Calu3 (cell line): ENCODE measurements around the gene PLIN4. TPM values are rescaled to one million over a fixed set of nuclear protein-coding genes. Genes with fewer than 3 reads are reported as not detected.

Experiments used
- BruUV-seq: library from RNA; stranded (reverse); fragments of 400-500 nt; replicated peaks from 2 replicates; lab custom pipeline; 2021; lab: Mats Ljungman, UMichigan
- CTCF ChIA-PET: fragments of 300-600 bp; sonication (Branson Sonifier 250); formaldehyde crosslinking; loops from one replicate; lab custom pipeline; 2022; ENCODE audit warnings: antibody characterized with exemption; lab: Charles Lee
- DNase-seq: peaks from one replicate; pipeline ENCODE4 v3.0.0; 2022
- H3K27ac Mint-ChIP-seq: one replicate; pipeline ENCODE4 v1.8.0; 2022; ENCODE audit warnings: mixed read lengths; ENCODE audit not compliant: unreplicated experiment
- H3K27me3 Mint-ChIP-seq: one replicate; pipeline ENCODE4 v1.8.0; 2022; ENCODE audit warnings: mixed read lengths; ENCODE audit not compliant: unreplicated experiment
- H3K36me3 Mint-ChIP-seq: one replicate; pipeline ENCODE4 v1.8.0; 2022; ENCODE audit warnings: mild to moderate bottlenecking, moderate library complexity, mixed read lengths; ENCODE audit not compliant: insufficient read depth, unreplicated experiment
- H3K4me1 Mint-ChIP-seq: one replicate; pipeline ENCODE4 v1.8.0; 2022; ENCODE audit warnings: mild to moderate bottlenecking, low read depth, mixed read lengths; ENCODE audit not compliant: unreplicated experiment
- H3K4me3 Mint-ChIP-seq: one replicate; pipeline ENCODE4 v1.8.0; 2022; ENCODE audit warnings: mild to moderate bottlenecking, low read depth, moderate library complexity, mixed read lengths; ENCODE audit not compliant: unreplicated experiment
- H3K9me3 Mint-ChIP-seq: one replicate; pipeline ENCODE4 v1.8.0; 2022; ENCODE audit warnings: low read depth, mixed read lengths; ENCODE audit not compliant: unreplicated experiment
- intact Hi-C: fragments of 100-400 bp; cut with micrococcal nuclease; formaldehyde crosslinking; loops from one replicate; pipeline ENCODE4 v1.10.0; 2022; ENCODE audit not compliant: unreplicated experiment
- total RNA-seq: library from RNA; stranded (reverse); gene quantifications from 2 replicates; pipeline ENCODE4 v1.2.3, GENCODE V29; 2022
- TF ChIP-seq, protein P1 (sequence below): fragments of 200-600 bp; IDR thresholded peaks from one replicate; pipeline ENCODE4 v1.8.0; 2022; ENCODE audit warnings: antibody characterized with exemption; ENCODE audit not compliant: unreplicated experiment

PLIN4 gene
- total RNA-seq, 1 experiment from 2014 or later, result 1.1 TPM

DNA sequence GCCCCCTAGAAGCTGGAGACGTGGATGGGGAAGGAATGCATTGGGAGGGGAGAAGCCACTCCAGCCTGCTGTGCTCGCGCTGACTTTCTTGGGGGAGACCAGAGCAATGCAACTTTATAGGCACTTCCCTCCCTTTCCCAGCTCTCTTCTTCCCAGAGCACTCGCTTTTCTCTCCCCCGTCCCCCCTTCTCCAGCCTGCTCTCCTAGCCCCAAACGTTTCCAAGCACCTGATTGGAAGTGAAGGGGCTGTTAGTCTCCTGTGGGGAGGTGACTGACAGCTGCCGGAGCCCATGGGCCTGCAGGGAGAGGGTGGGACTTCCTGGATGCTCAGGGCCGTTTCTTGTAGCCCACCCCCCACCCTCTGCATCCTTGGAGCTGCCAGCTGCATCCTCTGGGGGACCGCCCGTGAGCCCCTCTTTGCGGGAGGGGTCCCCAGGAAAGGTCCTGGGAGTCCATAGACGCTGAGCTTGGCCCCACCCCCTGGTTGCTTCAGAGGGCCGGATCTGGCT lies 43.7 kb downstream of the PLIN4 start:
- BruUV-seq, result no TSS peak
- Mint-ChIP-seq H3K27ac (no peak overlapping the region), H3K27me3 (no peaks in the 10 kb centered on the region), H3K4me3 (no peak overlapping the region), H3K36me3 (peaks cover 20% of the 10 kb centered on the region), H3K9me3 (no peaks in the 10 kb centered on the region), H3K4me1 (no peaks in the 10 kb centered on the region)
- TF ChIP-seq, protein P1, sequence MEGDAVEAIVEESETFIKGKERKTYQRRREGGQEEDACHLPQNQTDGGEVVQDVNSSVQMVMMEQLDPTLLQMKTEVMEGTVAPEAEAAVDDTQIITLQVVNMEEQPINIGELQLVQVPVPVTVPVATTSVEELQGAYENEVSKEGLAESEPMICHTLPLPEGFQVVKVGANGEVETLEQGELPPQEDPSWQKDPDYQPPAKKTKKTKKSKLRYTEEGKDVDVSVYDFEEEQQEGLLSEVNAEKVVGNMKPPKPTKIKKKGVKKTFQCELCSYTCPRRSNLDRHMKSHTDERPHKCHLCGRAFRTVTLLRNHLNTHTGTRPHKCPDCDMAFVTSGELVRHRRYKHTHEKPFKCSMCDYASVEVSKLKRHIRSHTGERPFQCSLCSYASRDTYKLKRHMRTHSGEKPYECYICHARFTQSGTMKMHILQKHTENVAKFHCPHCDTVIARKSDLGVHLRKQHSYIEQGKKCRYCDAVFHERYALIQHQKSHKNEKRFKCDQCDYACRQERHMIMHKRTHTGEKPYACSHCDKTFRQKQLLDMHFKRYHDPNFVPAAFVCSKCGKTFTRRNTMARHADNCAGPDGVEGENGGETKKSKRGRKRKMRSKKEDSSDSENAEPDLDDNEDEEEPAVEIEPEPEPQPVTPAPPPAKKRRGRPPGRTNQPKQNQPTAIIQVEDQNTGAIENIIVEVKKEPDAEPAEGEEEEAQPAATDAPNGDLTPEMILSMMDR, result no peak
- CTCF ChIA-PET, result no interaction called here
- intact Hi-C loops, result no loop called here
- no peak for DNase-seq

DNA sequence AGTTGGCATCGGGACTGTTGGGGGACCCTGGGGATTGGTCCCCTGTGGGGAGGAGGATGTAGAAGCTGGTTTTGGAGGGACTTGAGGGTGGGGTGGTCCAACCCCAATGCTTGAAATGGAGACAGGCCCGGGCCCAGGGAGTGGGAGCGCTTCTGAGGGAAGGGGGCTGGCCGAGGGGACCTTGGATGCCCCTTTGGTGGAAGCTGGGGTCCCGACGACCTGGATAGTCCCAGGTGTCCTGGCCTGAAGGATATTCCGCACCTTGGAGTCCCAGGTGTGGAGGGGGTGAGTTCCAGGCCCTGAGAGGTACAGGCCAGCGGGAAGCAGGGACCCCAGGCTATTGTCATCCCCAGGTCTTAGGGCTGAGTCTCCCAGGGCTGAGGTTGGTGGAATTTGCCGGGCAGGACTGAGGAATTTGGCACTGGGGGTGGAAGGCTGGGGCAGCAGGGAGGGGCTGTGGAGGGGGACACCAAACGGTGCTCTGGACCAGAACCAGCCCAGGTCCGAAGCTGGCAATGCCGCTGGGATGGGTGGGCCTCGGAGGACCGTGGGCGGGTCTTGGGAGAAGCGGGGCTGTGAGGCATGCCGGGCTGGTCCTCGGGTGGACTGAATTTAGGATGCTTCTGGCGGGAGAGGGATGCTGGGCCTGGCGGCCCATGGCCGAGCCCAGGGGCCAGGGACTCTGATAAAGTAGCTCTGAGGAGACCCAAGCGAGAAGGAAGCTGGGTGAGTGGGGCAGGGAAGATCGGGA lies 44.3 kb downstream of the PLIN4 start:
- intact Hi-C loops, result no loop called here
- no peaks in the 10 kb centered on the region for H3K27me3 Mint-ChIP-seq
- H3K4me3 Mint-ChIP-seq, result no peak overlapping the region
- no TSS peak for BruUV-seq
- CTCF ChIA-PET, result no interaction called here
- H3K36me3 Mint-ChIP-seq, result peaks cover 20% of the 10 kb centered on the region
- H3K4me1 Mint-ChIP-seq, result no peaks in the 10 kb centered on the region
- H3K9me3 Mint-ChIP-seq, result no peaks in the 10 kb centered on the region
- no peak overlapping the region for H3K27ac Mint-ChIP-seq
- DNase-seq, result no peak
- TF ChIP-seq, protein P1, result no peak

DNA sequence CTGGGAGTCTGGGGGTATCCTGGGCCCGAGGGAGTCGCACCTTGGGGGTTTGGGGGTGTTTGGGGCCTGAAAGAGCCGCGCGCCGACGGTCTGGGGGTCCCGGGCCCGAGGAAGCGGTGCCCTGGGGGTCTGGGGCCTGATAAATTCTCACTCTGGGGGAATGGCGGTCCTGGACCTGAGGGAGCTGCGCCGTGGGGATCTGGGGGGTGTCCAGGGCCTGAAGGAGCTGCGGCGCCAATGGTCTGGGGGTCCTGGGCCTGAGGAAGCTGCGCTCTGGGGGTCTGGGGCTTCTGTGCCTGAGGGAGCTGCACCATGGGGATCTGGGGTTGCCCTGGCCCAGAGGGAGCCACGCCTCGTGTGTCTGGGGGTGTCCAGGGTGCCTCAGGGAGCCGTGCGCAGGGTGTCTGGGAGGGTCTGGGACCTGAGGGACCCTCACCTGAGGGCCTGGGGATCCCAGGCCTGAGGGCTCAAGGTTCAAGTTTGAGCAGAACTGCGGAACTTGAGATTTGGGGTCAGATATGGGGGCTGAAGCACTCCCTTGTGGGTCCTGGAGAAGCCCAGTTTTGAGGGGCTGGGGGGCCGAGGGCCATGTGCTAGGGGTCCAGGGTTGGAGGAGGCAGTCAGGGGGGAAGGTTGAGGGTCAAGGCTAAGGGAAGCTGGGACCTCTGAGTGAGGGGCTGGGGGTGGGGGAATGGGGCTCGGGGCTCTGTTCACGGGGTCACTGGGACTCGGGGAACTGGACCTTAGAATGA lies 45.1 kb downstream of the PLIN4 start:
- BruUV-seq, result no TSS peak
- no peaks in the 10 kb centered on the region for H3K9me3 Mint-ChIP-seq
- H3K36me3 Mint-ChIP-seq, result peaks cover 20% of the 10 kb centered on the region
- H3K4me3 Mint-ChIP-seq, result no peak overlapping the region
- no peak overlapping the region for H3K27ac Mint-ChIP-seq
- H3K4me1 Mint-ChIP-seq, result no peaks in the 10 kb centered on the region
- CTCF ChIA-PET, result no interaction called here
- intact Hi-C loops, result no loop called here
- no peaks in the 10 kb centered on the region for H3K27me3 Mint-ChIP-seq
- no peak for DNase-seq
- TF ChIP-seq, protein P1, result no peak

DNA sequence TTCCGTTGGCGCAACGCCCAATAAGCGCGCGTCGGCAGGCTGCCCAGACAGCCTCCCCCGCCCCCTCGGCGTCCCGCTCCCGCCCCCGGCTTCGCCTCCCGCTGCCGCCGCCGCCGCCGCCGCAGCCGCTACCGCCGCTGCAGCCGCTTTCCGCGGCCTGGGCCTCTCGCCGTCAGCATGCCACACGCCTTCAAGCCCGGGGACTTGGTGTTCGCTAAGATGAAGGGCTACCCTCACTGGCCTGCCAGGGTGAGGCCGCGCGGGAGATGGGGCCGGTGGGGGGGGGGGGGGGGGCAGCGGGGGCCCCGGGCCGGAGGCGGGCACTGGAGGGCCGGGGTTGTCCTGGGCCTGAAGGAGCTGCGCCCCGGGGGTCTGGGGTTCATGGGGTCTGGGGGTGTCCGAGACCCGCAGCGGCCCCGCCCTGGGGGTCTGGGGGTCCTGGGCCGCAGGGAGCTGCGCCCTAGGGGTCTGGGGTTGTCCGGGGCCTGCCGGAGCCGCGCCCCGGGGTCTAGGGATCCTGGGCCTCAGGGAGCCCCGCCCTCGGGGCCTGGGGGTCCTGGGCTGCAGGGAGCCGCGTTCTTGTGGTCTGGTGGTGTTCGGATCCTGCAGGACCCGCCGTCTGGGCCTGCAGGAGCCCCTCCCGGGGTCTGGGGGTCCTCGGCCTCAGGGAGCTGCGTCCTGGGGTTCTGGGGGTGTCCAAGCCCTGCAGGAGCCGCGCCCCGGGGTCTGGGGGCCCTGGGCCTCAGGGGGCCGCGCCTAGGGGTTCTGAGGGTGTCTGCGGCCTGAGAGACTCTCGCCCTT lies 45.9 kb downstream of the PLIN4 start, which contains the start of gene HDGFL2:
Gene HDGFL2 (plus strand): TSS at position 124 of the 801 bp plus-strand sequence. CDS start 54 bp downstream, at position 178.
- Mint-ChIP-seq H3K9me3 (no peaks in the 10 kb centered on the region), H3K27me3 (no peaks in the 10 kb centered on the region), H3K4me3 (no peak within 1 kb of the TSS), H3K36me3 (peaks cover 20% of the 10 kb centered on the region), H3K4me1 (no peaks in the 10 kb centered on the region), H3K27ac (no peak within 1 kb of the TSS)
- TF ChIP-seq, protein P1, result no peak
- BruUV-seq, result no TSS peak
- CTCF ChIA-PET, result interaction anchor here (0.7 to 1.9 kb wide), 3 partner anchors 53 to 163 kb away, joined by 4 to 6 read pairs (median 5); partner anchors contain the start of gene PLIN5
- intact Hi-C loops, result no loop called here
- no peak for DNase-seq
